Esophagus squamous epithelium (tissue), 4 donors: ENCODE data around the gene INPP4B.

Experiments
- CTCF ChIP-seq, 6 experiments: fragments of 450-650 bp in 4 of 6; fragments of 200-600 bp in 2 of 6; sonication (generic) in 2 of 6; IDR thresholded peaks; one replicate each; pipeline ENCODE4 v1.5.1; 2016 to 2019; ENCODE audit warnings: antibody characterized with exemption in 6 of 6, mild to moderate bottlenecking in 4 of 6, moderate library complexity in 4 of 6
- POLR2A ChIP-seq, 4 donors: fragments of 450-650 bp; IDR thresholded peaks; one replicate each; pipeline ENCODE4 v1.6.1; 2017; ENCODE audit warnings: antibody characterized with exemption in 4 of 4, mild to moderate bottlenecking in 4 of 4, moderate library complexity in 3 of 4

GRCh38 chr4:142291299-142292050 is 554.6 kb downstream of the INPP4B start:
- TF ChIP-seq POLR2A (IDR thresholded peaks at IDR 0.05): no peak
- no peak for TF ChIP-seq CTCF (IDR thresholded peaks at IDR 0.05)
